IMR-90 (cell line): ENCODE measurements around the gene SLC30A1. TPM values are rescaled to one million over a fixed set of nuclear protein-coding genes. Genes with fewer than 3 reads are reported as not detected.

Experiments
- ATAC-seq: fragments of 200-7000 bp; cut with Tn5 transposase; 2 replicates; pipeline ENCODE4 v1.9.1; 2020; ENCODE audit warnings: low read depth, mild to moderate bottlenecking, moderate library complexity
- BruUV-seq: library from RNA; stranded (reverse); fragments of 400-500 nt; replicated peaks from 2 replicates; lab custom pipeline; 2021; lab: Mats Ljungman, UMichigan
- CTCF ChIA-PET: fragments of 300-600 bp; formaldehyde crosslinking; extraction: SDS; loops from one replicate; lab custom pipeline; 2021; ENCODE audit warnings: antibody characterized with exemption; lab: Yijun Ruan, JAX
- POLR2A ChIA-PET: fragments of 300-600 bp; sonication (Branson Sonifier 250); formaldehyde crosslinking; loops from one replicate; lab custom pipeline; 2022; ENCODE audit warnings: antibody characterized with exemption; ENCODE audit not compliant: unreplicated experiment; lab: Charles Lee
- DNase-seq: peaks from one replicate; pipeline ENCODE4 v3.0.0; 2013
- H2AFZ ChIP-seq: replicated peaks from 2 replicates; pipeline ENCODE3; 2013; ENCODE audit warnings: low read length, mild to moderate bottlenecking; ENCODE audit not compliant: poor library complexity
- H2AK5ac ChIP-seq: 2 replicates; pipeline ENCODE4 v1.6.1; 2013; ENCODE audit warnings: low read depth, low read length, inconsistent platforms
- H2AK9ac ChIP-seq: replicated peaks from 2 replicates; pipeline ENCODE3; 2013; ENCODE audit warnings: mild to moderate bottlenecking, low read depth, low read length, moderate library complexity; ENCODE audit not compliant: poor library complexity
- H2BK120ac ChIP-seq: 2 replicates; pipeline ENCODE4 v1.6.1; 2013; ENCODE audit warnings: low read depth, low read length, inconsistent platforms
- H2BK15ac ChIP-seq: 3 replicates; pipeline ENCODE4 v1.6.1; 2013; ENCODE audit warnings: low read depth, low read length, inconsistent platforms
- H2BK20ac ChIP-seq: 2 replicates; pipeline ENCODE4 v1.6.1; 2013; ENCODE audit warnings: low read depth, mild to moderate bottlenecking, inconsistent platforms, low read length, moderate library complexity
- H2BK5ac ChIP-seq: 2 replicates; pipeline ENCODE4 v1.6.1; 2013; ENCODE audit warnings: mild to moderate bottlenecking, low read depth, low read length, inconsistent platforms; ENCODE audit not compliant: poor library complexity, severe bottlenecking
- H3K14ac ChIP-seq: replicated peaks from 2 replicates; pipeline ENCODE4 v1.6.1; 2013; ENCODE audit warnings: low read depth, low read length, inconsistent platforms
- H3K18ac ChIP-seq: 2 replicates; pipeline ENCODE4 v1.6.1; 2013; ENCODE audit warnings: low read depth, low read length, control low read depth
- H3K23ac ChIP-seq: 2 replicates; pipeline ENCODE4 v1.6.1; 2013; ENCODE audit warnings: low read depth, low read length, inconsistent platforms
- H3K27ac ChIP-seq: 2 replicates; pipeline ENCODE4 v1.5.1; 2013; ENCODE audit warnings: mild to moderate bottlenecking, control low read depth, low read length; ENCODE audit not compliant: insufficient read depth
- H3K27me3 ChIP-seq: 2 replicates; pipeline ENCODE4 v1.6.1; 2013; ENCODE audit warnings: low read length; ENCODE audit not compliant: control insufficient read depth, insufficient read depth
- H3K36me3 ChIP-seq: 2 replicates; pipeline ENCODE4 v1.6.1; 2013; ENCODE audit warnings: low read length, mixed read lengths; ENCODE audit not compliant: control insufficient read depth, insufficient read depth
- H3K4ac ChIP-seq: 2 replicates; pipeline ENCODE4 v1.6.1; 2013; ENCODE audit warnings: low read depth, low read length, inconsistent platforms
- H3K4me1 ChIP-seq: 2 replicates; pipeline ENCODE4 v1.6.1; 2013; ENCODE audit warnings: low read length, mixed read lengths; ENCODE audit not compliant: control insufficient read depth, insufficient read depth
- H3K4me2 ChIP-seq: 2 replicates; pipeline ENCODE4 v1.6.1; 2013; ENCODE audit warnings: low read depth, mild to moderate bottlenecking, control low read depth, low read length, moderate library complexity
- H3K4me3 ChIP-seq: 2 replicates; pipeline ENCODE4 v1.5.1; 2013; ENCODE audit warnings: low read depth, mild to moderate bottlenecking, control low read depth, low read length, moderate library complexity; ENCODE audit not compliant: insufficient read depth
- H3K56ac ChIP-seq: 2 replicates; pipeline ENCODE4 v1.6.1; 2013; ENCODE audit warnings: low read length, inconsistent platforms; ENCODE audit not compliant: insufficient read depth; ENCODE audit errors: extremely low read depth
- H3K79me1 ChIP-seq, 2 experiments: 2 replicates each; pipeline ENCODE4 v1.6.1; 2013; ENCODE audit warnings: low read length in 2 of 2, inconsistent platforms in 1 of 2, low read depth in 1 of 2
- H3K9ac ChIP-seq: 2 replicates; pipeline ENCODE4 v1.6.1; 2013; ENCODE audit warnings: low read depth, low read length, control low read depth
- H3K9me1 ChIP-seq: 2 replicates; pipeline ENCODE4 v1.6.1; 2013; ENCODE audit warnings: low read length, inconsistent platforms; ENCODE audit not compliant: insufficient read depth
- H3K9me3 ChIP-seq: 2 replicates; pipeline ENCODE4 v1.6.1; 2013; ENCODE audit warnings: low read length; ENCODE audit not compliant: control insufficient read depth, insufficient read depth
- H4K20me1 ChIP-seq: 2 replicates; pipeline ENCODE4 v1.6.1; 2013; ENCODE audit warnings: low read length, inconsistent platforms; ENCODE audit not compliant: insufficient read depth
- H4K5ac ChIP-seq: 2 replicates; pipeline ENCODE4 v1.6.1; 2013; ENCODE audit warnings: mild to moderate bottlenecking, low read depth, low read length, control low read depth
- H4K8ac ChIP-seq, 2 experiments: 2 replicates each; pipeline ENCODE4 v1.6.1; 2013; ENCODE audit warnings: low read depth in 2 of 2, low read length in 2 of 2, control low read depth in 1 of 2, inconsistent platforms in 1 of 2
- H4K91ac ChIP-seq: 2 replicates; pipeline ENCODE4 v1.6.1; 2013; ENCODE audit warnings: low read depth, low read length, inconsistent platforms; ENCODE audit not compliant: insufficient read depth
- CTCF ChIP-seq: conservative IDR thresholded peaks from 2 replicates; pipeline ENCODE4 v1.5.1; 2012; ENCODE audit warnings: mild to moderate bottlenecking, low read depth, low read length, improper control_type of control experiment
- FOS ChIP-seq: fragments of 150-350 bp; IDR thresholded peaks from 2 replicates; pipeline ENCODE4 v1.6.1; 2016; ENCODE audit warnings: low read depth, low read length
- MAFK ChIP-seq: IDR thresholded peaks from 2 replicates; pipeline ENCODE4 v1.6.1; 2012; ENCODE audit warnings: low read depth, low read length, improper control_type of control experiment
- MXI1 ChIP-seq: IDR thresholded peaks from 2 replicates; pipeline ENCODE4 v1.6.1; 2012; ENCODE audit warnings: low read depth, mild to moderate bottlenecking, low read length, moderate library complexity, borderline replicate concordance
- NFE2L2 ChIP-seq: fragments of 150-350 bp; IDR thresholded peaks from 2 replicates; pipeline ENCODE4 v1.6.1; 2016; ENCODE audit warnings: low read depth, mild to moderate bottlenecking, low read length
- POLR2A ChIP-seq: IDR thresholded peaks from 2 replicates; pipeline ENCODE4 v1.6.1; 2012; ENCODE audit warnings: mild to moderate bottlenecking, low read depth, low read length
- RAD21 ChIP-seq: IDR thresholded peaks from 2 replicates; pipeline ENCODE4 v1.6.1; 2012; ENCODE audit warnings: low read length, improper control_type of control experiment
- SMC3 ChIP-seq: fragments of 150-350 bp; IDR thresholded peaks from 2 replicates; pipeline ENCODE4 v1.6.1; 2016; ENCODE audit warnings: low read depth, mild to moderate bottlenecking, antibody characterized with exemption, low read length, moderate library complexity
- USF2 ChIP-seq: fragments of 150-350 bp; IDR thresholded peaks from 2 replicates; pipeline ENCODE4 v1.6.1; 2017; ENCODE audit warnings: mild to moderate bottlenecking, antibody characterized with exemption, low read length, low read depth
- dilution Hi-C: fragments of 300-500 bp; cut with HindIII; formaldehyde crosslinking; loops from one replicate; pipeline ENCODE4 v1.14.3; 2018; ENCODE audit warnings: low sequenced_read_pairs; ENCODE audit not compliant: unreplicated experiment
- in situ Hi-C: fragments of 300-500 bp; cut with MboI; formaldehyde crosslinking; loops from 3 replicates; pipeline ENCODE4 v1.14.3; 2019; ENCODE audit warnings: low sequenced_read_pairs, inconsistent platforms, mixed read lengths
- intact Hi-C: fragments of 100-400 bp; cut with micrococcal nuclease; formaldehyde crosslinking; loops from 2 replicates; pipeline ENCODE4 v1.10.0; 2022
- polyA plus RNA-seq, 3 experiments: library from polyadenylated mRNA; depleted of rRNA; stranded (reverse); fragments of >200 nt; gene quantifications; 2 replicates each; pipeline ENCODE4 v1.2.3, GENCODE V29; 2012; ENCODE audit warnings: low replicate concordance in 1 of 3
- total RNA-seq: library from RNA; depleted of rRNA; stranded (reverse); fragments of >200 nt; gene quantifications from 2 replicates; pipeline ENCODE4 v1.2.3, GENCODE V29; 2012

Gene SLC30A1
- total and polyA plus RNA-seq, 2 of the 4 experiments (the other 2 are of a cell fraction) = 5.4 to 8.4 TPM

- TF ChIP-seq CTCF = no peak
- no peak for TF ChIP-seq SMC3
- TF ChIP-seq FOS = no peak
- TF ChIP-seq POLR2A = no peak
- TF ChIP-seq MXI1 = no peak
- no peak for TF ChIP-seq RAD21
Measured at GRCh38 chr1:211576717-211577116, 2.2 kb downstream of the SLC30A1 start (continued).

GRCh38 chr1:211574705-211575104, 4.3 kb downstream of the SLC30A1 start:
- no peak overlapping the region for H3K4me2 ChIP-seq
- TF ChIP-seq MAFK = no peak
- no peak for TF ChIP-seq USF2
- TF ChIP-seq RAD21 = no peak
- no peak for TF ChIP-seq NFE2L2
- no peaks in the 10 kb centered on the region for H3K27me3 ChIP-seq
- peaks cover 6% of the 10 kb centered on the region for H3K4me1 ChIP-seq
- H4K91ac ChIP-seq = no peak overlapping the region
- no peak overlapping the region for H2AK5ac ChIP-seq
- BruUV-seq = no TSS peak
- H3K27ac ChIP-seq = no peak overlapping the region
- peaks cover 8% of the 10 kb centered on the region for H4K20me1 ChIP-seq
- no peak overlapping the region for H3K56ac ChIP-seq
- H3K9me1 ChIP-seq = peaks cover 4% of the 10 kb centered on the region; the same call in 1 of the 2 replicates
- intact Hi-C loops (loop anchor here (5.0 kb wide), 1 partner anchor 252 kb away; no protein-coding TSS in a partner anchor), in situ Hi-C loops (loop anchor here (5.0 kb wide), 1 partner anchor 78 kb away; no protein-coding TSS in a partner anchor), dilution Hi-C loops (no loop called here)
- no peak overlapping the region for H3K18ac ChIP-seq
- H3K14ac ChIP-seq = no peak overlapping the region
- H3K23ac ChIP-seq = no peak overlapping the region
- ATAC-seq (no peak), DNase-seq (peak; percentile 39)
- no peak overlapping the region for H4K8ac ChIP-seq
- peaks cover 8% of the 10 kb centered on the region for H3K36me3 ChIP-seq
- H3K9ac ChIP-seq = no peak overlapping the region
- H2BK15ac ChIP-seq = no peak overlapping the region
- no peak overlapping the region for H2BK20ac ChIP-seq
- no peak overlapping the region for H2AK9ac ChIP-seq
- ChIA-PET CTCF (no interaction called here), POLR2A (no interaction called here)
- H3K9me3 ChIP-seq = no peaks in the 10 kb centered on the region
- no peak overlapping the region for H2BK120ac ChIP-seq
- H4K5ac ChIP-seq = no peak overlapping the region
- H2BK5ac ChIP-seq = no peak overlapping the region
- no peak overlapping the region for H3K4me3 ChIP-seq
- no peak overlapping the region for H2AFZ ChIP-seq
- peaks cover 5 to 23% of the 10 kb centered on the region in 2 experiments; a peak in 3 of 4 replicates for H3K79me1 ChIP-seq
- H3K4ac ChIP-seq = no peak overlapping the region
